HG03064 (cell line): ENCODE results near the gene OR11G2.
"Not testable (repeated sequence)": the region's sequence is repeated elsewhere in the genome, so short reads cannot be mapped to it uniquely, and the experiment has no call there.

Source experiments
- ATAC-seq: cut with Tn5 transposase; IDR thresholded peaks from one replicate; pipeline ENCODE4 v1.9.1; 2021; ENCODE audit warnings: low read depth; ENCODE audit not compliant: unreplicated experiment

The OR11G2 gene

GRCh38 chr14:20219033-20219432, 28.3 kb downstream of the OR11G2 start:
- no peak for ATAC-seq

GRCh38 chr14:20223410-20223809, 32.7 kb downstream of the OR11G2 start, which contains the start of gene OR11H6:
Gene OR11H6, plus strand, starts transcription at chr14:20223710. Its CDS starts 0 bp downstream, at chr14:20223710.
- no peak for ATAC-seq

DNA sequence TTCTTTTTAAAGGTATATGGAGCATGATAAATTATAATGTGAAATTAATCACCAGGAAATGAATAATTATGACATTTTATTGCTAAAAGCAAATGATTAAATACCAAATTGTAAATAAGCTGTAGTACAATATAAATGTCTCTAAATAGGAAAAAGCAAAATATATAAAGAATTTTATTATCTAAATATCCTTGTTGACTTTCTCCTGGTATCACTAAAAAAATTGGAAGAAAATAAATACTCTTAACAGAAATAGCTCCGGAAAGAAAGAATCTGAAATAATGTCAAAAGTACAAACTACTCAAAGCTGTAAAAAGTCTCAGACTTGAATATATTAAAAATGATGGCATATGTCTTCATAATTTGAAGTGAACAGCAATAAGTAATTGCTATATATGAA, 38.0 kb downstream of the OR11G2 start, which contains the start of gene OR11H7:
OR11H7 (plus strand) TSS at position 301 of the 400 bp plus-strand sequence.
- no peak for ATAC-seq

GRCh38 chr14:20235415-20235814, 44.7 kb downstream of the OR11G2 start:
- ATAC-seq = not testable (repeated sequence)

DNA sequence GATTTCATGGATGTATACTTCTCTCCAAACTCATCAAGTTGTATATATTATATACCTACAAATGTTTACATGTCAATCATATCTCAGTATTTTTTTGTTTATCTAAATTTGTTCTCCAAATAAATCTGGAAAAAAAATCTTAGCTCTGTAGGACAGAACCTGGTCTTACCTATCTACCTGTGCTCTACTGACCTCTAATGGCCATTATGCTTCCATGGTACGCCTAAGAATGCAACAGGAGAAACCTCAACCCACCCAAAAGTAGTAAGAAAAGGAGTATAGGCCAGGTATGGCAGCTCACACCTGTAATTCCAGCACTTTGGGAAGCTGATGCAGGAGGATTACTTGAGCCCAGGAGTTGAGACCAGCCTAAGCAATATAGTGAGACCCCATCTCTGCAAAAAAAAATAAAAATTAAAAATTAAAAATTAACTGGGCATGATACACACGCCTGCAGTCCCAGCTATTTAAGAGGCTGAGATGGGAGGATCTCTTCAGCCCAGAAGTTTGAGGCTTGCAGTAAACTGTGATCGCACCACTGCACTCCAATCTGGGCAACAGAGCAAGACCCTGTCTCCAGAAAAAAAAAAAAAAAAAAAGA, 57.0 kb downstream of the OR11G2 start:
- no peak for ATAC-seq
